ENCODE results near the gene EEF2K. TPM values are rescaled to one million over a fixed set of nuclear protein-coding genes. Genes with fewer than 3 reads are reported as not detected.

The EEF2K gene
- total RNA-seq, 1 experiment from 2014 or later = 31.0 TPM

DNA sequence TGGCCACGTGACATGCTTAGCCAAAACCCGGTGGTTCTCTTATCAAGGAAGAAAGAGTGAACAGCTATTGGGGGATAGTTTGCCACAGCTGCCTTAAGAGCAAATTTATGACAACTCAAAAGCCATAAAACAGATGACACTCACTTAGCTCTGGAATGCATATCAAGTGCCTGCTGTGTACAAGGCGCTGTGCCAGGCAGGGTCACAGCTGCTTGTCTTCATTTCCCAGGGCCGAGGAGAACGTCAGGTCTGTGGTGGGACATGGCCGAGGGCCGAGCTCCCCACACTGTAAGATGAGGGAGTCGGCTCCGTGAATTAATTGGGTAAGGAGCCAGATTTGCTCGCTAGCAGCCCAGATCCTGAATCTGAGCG lies 14.0 kb downstream of the EEF2K start:
- Histone ChIP-seq H4K20me1 (ENCODE audit: insufficient read depth) (no peaks in the 10 kb centered on the region), H3K9ac (ENCODE audit: low read length) (no peak overlapping the region), H3K9me3 (ENCODE audit: control insufficient read depth in 1 of 2, insufficient read depth in 1 of 2, low read depth in 1 of 2, low read length in 2 of 2) (no peaks in the 10 kb centered on the region), H2AFZ (ENCODE audit: low read depth, low read length, poor library complexity, severe bottlenecking) (no peak overlapping the region), H3K79me2 (ENCODE audit: insufficient read depth, low read length) (peaks cover 38% of the 10 kb centered on the region; the same call in 1 of the 2 replicates), H3K27me3 (ENCODE audit: insufficient read depth, low read length) (no peaks in the 10 kb centered on the region), H3K27ac (ENCODE audit: low read depth, low read length) (no peak overlapping the region), H3K36me3 (ENCODE audit: control insufficient read depth in 1 of 2, insufficient read depth in 2 of 2, low read length in 2 of 2) (no peaks in the 10 kb centered on the region), H3K4me1 (ENCODE audit: control insufficient read depth in 1 of 2, insufficient read depth in 2 of 2, low read length in 2 of 2) (peaks cover 0 to 6% of the 10 kb centered on the region in 2 experiments; a peak in 2 of 4 replicates), H3K4me2 (ENCODE audit: low read length) (no peak overlapping the region), H3K9me2 (ENCODE audit: insufficient read depth) (no peaks in the 10 kb centered on the region), H3K4me3 (replicated peaks in 1 of 2; ENCODE audit: low read depth in 1 of 2, low read length in 2 of 2) (no peak overlapping the region)
- ATAC-seq (no peak), DNase-seq (ENCODE audit: low read depth, low spot score) (no peak)
- no TSS peak for BruUV-seq (replicated peaks)
- ChIA-PET CTCF (no interaction called here), RAD21 (ENCODE audit: low non-redundant PET in 1 of 2, low total read pairs in 2 of 2, uncharacterized antibody in 2 of 2, unreplicated experiment in 2 of 2) (no interaction called here), POLR2A (no interaction called here)
- intact Hi-C loops (cut with micrococcal nuclease) = no loop called here
- no peak for TF ChIP-seq SRF (IDR thresholded peaks at IDR 0.05; ENCODE audit: low read depth)
- TF ChIP-seq SIN3A (IDR thresholded peaks at IDR 0.05; ENCODE audit: low read depth) = no peak
- TF ChIP-seq, protein P1, sequence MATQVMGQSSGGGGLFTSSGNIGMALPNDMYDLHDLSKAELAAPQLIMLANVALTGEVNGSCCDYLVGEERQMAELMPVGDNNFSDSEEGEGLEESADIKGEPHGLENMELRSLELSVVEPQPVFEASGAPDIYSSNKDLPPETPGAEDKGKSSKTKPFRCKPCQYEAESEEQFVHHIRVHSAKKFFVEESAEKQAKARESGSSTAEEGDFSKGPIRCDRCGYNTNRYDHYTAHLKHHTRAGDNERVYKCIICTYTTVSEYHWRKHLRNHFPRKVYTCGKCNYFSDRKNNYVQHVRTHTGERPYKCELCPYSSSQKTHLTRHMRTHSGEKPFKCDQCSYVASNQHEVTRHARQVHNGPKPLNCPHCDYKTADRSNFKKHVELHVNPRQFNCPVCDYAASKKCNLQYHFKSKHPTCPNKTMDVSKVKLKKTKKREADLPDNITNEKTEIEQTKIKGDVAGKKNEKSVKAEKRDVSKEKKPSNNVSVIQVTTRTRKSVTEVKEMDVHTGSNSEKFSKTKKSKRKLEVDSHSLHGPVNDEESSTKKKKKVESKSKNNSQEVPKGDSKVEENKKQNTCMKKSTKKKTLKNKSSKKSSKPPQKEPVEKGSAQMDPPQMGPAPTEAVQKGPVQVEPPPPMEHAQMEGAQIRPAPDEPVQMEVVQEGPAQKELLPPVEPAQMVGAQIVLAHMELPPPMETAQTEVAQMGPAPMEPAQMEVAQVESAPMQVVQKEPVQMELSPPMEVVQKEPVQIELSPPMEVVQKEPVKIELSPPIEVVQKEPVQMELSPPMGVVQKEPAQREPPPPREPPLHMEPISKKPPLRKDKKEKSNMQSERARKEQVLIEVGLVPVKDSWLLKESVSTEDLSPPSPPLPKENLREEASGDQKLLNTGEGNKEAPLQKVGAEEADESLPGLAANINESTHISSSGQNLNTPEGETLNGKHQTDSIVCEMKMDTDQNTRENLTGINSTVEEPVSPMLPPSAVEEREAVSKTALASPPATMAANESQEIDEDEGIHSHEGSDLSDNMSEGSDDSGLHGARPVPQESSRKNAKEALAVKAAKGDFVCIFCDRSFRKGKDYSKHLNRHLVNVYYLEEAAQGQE (IDR thresholded peaks at IDR 0.05; ENCODE audit: low read depth) = no peak
- no peak for TF ChIP-seq CBX3 (IDR thresholded peaks at IDR 0.05; ENCODE audit: low read depth)
- no peak for TF ChIP-seq ELF1 (IDR thresholded peaks at IDR 0.05; ENCODE audit: borderline replicate concordance, low read depth)
- TF ChIP-seq FOSL1 (IDR thresholded peaks at IDR 0.05; ENCODE audit: low read depth) = no peak
- TF ChIP-seq, protein P2, sequence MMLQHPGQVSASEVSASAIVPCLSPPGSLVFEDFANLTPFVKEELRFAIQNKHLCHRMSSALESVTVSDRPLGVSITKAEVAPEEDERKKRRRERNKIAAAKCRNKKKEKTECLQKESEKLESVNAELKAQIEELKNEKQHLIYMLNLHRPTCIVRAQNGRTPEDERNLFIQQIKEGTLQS (IDR thresholded peaks at IDR 0.05) = no peak
- TF ChIP-seq EZH2 (IDR thresholded peaks at IDR 0.05) = no peak
- TF ChIP-seq YY1 (IDR thresholded peaks at IDR 0.05; ENCODE audit: extremely low read depth, insufficient replicate concordance, low read depth, low read length) = no peak
- no peak for TF ChIP-seq JUND (IDR thresholded peaks at IDR 0.05)
- TF ChIP-seq RAD21 (IDR thresholded peaks at IDR 0.05; ENCODE audit: low read depth) = no peak
- no peak for TF ChIP-seq POLR2A (IDR thresholded peaks at IDR 0.05; ENCODE audit: borderline replicate concordance, extremely low read depth, insufficient read depth, insufficient read length)
- no peak for TF ChIP-seq SP1 (IDR thresholded peaks at IDR 0.05; ENCODE audit: low read depth)
- TF ChIP-seq CEBPB (IDR thresholded peaks at IDR 0.05; ENCODE audit: low read depth) = no peak
